Stomach smooth muscle (tissue), 2 donors: Measurements from ENCODE around the gene ZNF155.
A peak's percentile ranks its signal among the peaks of the same experiment; 100 is the strongest.

Experiments used
- H3K27ac ChIP-seq: one replicate; pipeline ENCODE4 v1.7.0; 2013; ENCODE audit warnings: mild to moderate bottlenecking, low read length, inconsistent platforms
- H3K27me3 ChIP-seq, 2 donors: one replicate each; pipeline ENCODE4 v1.7.0; 2013; ENCODE audit warnings: low read length in 2 of 2; ENCODE audit not compliant: insufficient read depth in 2 of 2, control insufficient read depth in 1 of 2
- H3K36me3 ChIP-seq, 2 donors: one replicate each; pipeline ENCODE4 v1.7.0; 2013; ENCODE audit warnings: low read length in 2 of 2; ENCODE audit not compliant: control insufficient read depth in 2 of 2, insufficient read depth in 2 of 2
- H3K4me1 ChIP-seq: one replicate; pipeline ENCODE4 v1.7.0; 2013; ENCODE audit warnings: low read length; ENCODE audit not compliant: control insufficient read depth, insufficient read depth
- H3K4me3 ChIP-seq, 2 donors: one replicate each; pipeline ENCODE4 v1.7.0; 2013; ENCODE audit warnings: low read length in 2 of 2
- H3K9ac ChIP-seq, 2 donors: one replicate each; pipeline ENCODE4 v1.7.0; 2013; ENCODE audit warnings: low read length in 2 of 2, mild to moderate bottlenecking in 1 of 2
- H3K9me3 ChIP-seq, 2 donors: one replicate each; pipeline ENCODE4 v1.7.0; 2013; ENCODE audit warnings: low read length in 2 of 2; ENCODE audit not compliant: control insufficient read depth in 2 of 2
- donor health status: healthy.
- donor health status: Pancreatic carcinoma.

ZNF155 gene

DNA sequence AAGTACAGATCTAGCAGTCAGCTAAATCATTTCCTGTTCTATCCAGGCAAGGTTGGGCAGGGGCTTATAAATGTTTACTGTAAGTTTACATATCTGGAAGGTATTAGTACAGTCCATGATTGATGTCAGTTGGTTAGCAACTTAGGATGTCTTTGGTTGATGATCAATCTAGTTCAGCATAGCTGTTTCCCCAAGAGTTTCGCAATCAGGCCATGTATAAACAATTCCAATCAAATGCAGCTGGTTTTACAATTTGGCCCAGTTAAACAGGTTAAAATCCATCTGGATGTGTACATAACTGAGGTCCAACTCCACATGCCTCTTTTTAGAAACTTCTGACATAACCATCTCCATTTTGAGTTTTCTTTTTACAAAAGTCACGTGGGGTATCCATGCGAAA, 26.1 kb upstream of the ZNF155 start:
- no peak overlapping the region for H3K9ac ChIP-seq
- H3K4me3 ChIP-seq, result no peak overlapping the region
- H3K4me1 ChIP-seq, result no peaks in the 10 kb centered on the region
- H3K27me3 ChIP-seq, result no peaks in the 10 kb centered on the region
- peaks cover 11 to 15% of the 10 kb centered on the region in 2 donors for H3K36me3 ChIP-seq
- no peak overlapping the region for H3K27ac ChIP-seq
- peaks cover 25 to 34% of the 10 kb centered on the region in 2 donors for H3K9me3 ChIP-seq

DNA sequence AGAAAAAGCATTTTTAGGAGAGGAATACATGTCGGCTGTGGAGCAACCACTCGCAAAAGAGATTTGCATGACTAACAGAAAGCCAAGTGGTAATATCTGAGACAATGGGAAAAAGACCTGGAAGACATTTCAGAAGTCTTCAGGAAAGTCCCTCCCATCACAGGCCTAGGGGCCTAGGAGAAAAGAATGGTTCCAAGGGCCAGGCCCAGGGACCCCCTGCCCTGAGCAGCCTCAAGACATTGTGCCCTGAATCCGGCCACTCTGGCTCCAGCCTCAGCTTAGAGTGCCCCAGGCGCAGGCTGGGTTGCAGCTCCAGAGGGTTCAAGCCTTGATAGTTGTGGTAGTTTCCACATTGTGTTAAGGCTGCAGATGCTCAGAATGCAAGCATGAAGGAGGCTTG, 23.6 kb upstream of the ZNF155 start:
- Histone ChIP-seq H3K9me3 (peaks cover 30 to 47% of the 10 kb centered on the region in 2 donors), H3K36me3 (peaks cover 24 to 30% of the 10 kb centered on the region in 2 donors), H3K27me3 (no peaks in the 10 kb centered on the region), H3K9ac (no peak overlapping the region), H3K4me1 (no peaks in the 10 kb centered on the region), H3K4me3 (peak overlapping the region in 1 of 2 donors; percentile 38), H3K27ac (no peak overlapping the region)

DNA sequence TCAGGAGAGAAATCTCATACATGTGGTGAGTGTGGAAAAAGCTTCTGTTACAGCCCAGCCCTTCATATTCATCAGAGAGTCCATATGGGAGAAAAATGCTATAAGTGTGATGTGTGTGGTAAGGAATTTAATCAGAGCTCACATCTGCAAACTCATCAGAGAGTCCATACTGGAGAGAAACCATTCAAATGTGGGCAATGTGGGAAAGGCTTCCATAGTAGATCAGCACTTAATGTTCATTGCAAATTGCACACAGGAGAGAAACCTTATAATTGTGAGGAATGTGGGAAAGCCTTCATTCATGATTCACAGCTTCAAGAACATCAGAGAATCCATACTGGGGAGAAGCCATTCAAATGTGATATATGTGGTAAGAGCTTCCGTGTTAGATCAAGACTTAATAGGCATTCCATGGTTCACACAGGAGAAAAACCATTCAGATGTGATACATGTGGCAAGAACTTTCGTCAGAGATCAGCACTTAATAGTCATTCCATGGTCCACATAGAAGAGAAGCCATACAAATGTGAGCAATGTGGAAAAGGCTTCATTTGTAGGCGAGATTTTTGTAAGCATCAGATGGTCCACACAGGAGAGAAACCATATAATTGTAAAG, 17.8 kb upstream of the ZNF155 start:
- Histone ChIP-seq H3K27ac (no peak overlapping the region), H3K9me3 (peaks cover 58 to 59% of the 10 kb centered on the region in 2 donors), H3K27me3 (no peaks in the 10 kb centered on the region), H3K36me3 (peaks cover 62 to 65% of the 10 kb centered on the region in 2 donors), H3K4me1 (no peaks in the 10 kb centered on the region), H3K4me3 (peak overlapping the region in 1 of 2 donors; percentile 26), H3K9ac (no peak overlapping the region)

DNA sequence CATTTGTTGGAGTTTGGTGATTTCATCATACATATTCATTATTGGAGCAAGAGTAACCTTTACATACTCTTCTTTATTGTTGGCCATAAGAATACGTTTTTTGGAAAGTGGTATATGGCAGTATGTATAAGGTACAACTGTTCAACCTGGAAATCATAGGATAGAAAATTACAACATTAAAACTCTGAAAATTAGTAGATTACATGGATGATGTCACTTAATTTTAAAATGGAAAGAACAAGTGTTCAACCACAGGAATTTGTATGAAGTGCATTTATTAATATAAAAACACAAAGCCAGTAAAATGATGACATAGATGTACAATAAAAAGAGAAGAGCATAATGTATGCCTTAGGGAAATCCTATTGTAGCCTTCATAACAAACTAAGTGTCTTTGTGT, 7.3 kb upstream of the ZNF155 start:
- no peaks in the 10 kb centered on the region for H3K36me3 ChIP-seq
- H3K27ac ChIP-seq, result no peak overlapping the region
- H3K4me1 ChIP-seq, result no peaks in the 10 kb centered on the region
- peaks cover 27 to 38% of the 10 kb centered on the region in 2 donors for H3K9me3 ChIP-seq
- no peak overlapping the region for H3K9ac ChIP-seq
- no peak overlapping the region for H3K4me3 ChIP-seq
- H3K27me3 ChIP-seq, result no peaks in the 10 kb centered on the region

DNA sequence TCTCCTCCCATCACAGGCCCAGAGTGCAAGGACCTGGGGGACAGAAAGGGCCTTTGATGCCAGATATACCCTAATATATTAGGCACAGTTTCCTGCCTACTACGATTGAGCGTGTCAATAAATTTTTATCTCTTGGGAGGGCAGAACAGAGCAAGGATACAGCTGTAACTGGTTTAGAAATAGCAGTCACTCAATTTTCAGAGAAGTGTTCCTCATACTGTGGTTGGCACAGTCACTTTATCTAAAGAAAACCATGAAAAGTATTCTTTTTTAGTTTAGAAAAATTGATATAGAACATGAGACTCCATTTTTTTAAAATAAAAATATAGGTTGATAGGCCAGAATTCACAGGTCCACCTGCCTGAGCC, 460 bp upstream of the ZNF155 start:
- H3K4me1 ChIP-seq, result no peaks in the 10 kb centered on the region
- H3K9ac ChIP-seq, result no peak overlapping the region
- no peaks in the 10 kb centered on the region for H3K27me3 ChIP-seq
- H3K36me3 ChIP-seq, result peaks cover 2 to 4% of the 10 kb centered on the region in 2 donors
- no peak overlapping the region for H3K27ac ChIP-seq
- H3K4me3 ChIP-seq, result peak overlapping the region; percentile 82 to 95
- H3K9me3 ChIP-seq, result peaks cover 10 to 15% of the 10 kb centered on the region in 2 donors

DNA sequence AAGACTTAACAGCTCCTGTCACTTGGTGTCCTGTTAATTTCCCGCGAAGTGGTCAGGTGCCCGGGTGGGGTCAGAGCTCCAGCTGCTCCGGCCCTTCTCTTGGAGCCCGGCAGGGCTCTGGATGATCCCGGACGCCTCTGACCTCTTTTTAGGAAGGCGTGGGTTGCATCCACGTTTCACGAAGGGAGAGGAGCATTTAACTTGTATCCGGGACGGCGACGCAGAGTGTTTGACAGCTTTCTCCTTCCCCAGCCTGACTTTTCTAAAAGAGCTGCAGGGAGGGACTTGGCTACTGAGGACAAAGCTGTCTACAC, 656 bp downstream of the ZNF155 start:
- no peak overlapping the region for H3K27ac ChIP-seq
- H3K9ac ChIP-seq, result peak overlapping the region; percentile 55 to 69
- H3K4me1 ChIP-seq, result no peaks in the 10 kb centered on the region
- peaks cover 6 to 12% of the 10 kb centered on the region in 2 donors for H3K9me3 ChIP-seq
- H3K36me3 ChIP-seq, result peaks cover 10 to 12% of the 10 kb centered on the region in 2 donors
- peak overlapping the region; percentile 82 to 95 for H3K4me3 ChIP-seq
- no peaks in the 10 kb centered on the region for H3K27me3 ChIP-seq

DNA sequence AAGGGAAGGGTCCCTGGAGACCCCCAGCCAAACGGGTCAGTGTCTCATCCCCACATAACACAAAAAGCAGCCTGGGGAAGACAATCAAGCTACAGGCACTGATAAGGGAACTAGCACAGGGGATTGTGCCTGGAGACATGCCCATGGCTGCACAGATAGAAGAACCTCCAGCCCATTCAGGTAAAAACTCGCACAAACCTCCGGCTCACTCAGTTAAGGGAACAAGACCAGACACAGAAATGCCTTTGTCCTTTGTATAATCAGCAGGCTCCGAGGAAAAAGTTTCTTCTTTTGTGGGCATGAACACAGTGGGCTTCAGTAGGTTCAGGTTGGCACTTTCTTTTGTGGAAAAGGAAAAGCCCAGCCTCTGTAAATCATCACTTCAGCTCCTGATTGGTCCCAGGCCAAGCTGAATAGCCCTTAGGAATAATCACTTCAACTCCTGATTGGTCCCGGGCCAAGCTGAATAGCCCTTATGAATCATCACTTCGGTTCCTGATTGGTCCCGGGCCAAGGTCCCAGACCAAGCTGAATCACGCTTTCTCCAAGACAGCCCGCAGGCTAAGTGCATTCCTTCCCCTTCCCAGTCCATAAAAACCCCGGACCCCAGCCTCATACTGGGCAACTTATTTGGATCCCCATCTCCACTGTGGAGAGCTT, 13.8 kb downstream of the ZNF155 start:
- H3K9ac ChIP-seq, result no peak overlapping the region
- H3K4me3 ChIP-seq, result no peak overlapping the region
- H3K27me3 ChIP-seq, result no peaks in the 10 kb centered on the region
- no peak overlapping the region for H3K27ac ChIP-seq
- H3K4me1 ChIP-seq, result peaks cover 6% of the 10 kb centered on the region
- H3K9me3 ChIP-seq, result peaks cover 12 to 13% of the 10 kb centered on the region in 2 donors
- H3K36me3 ChIP-seq, result peaks cover 32 to 36% of the 10 kb centered on the region in 2 donors

DNA sequence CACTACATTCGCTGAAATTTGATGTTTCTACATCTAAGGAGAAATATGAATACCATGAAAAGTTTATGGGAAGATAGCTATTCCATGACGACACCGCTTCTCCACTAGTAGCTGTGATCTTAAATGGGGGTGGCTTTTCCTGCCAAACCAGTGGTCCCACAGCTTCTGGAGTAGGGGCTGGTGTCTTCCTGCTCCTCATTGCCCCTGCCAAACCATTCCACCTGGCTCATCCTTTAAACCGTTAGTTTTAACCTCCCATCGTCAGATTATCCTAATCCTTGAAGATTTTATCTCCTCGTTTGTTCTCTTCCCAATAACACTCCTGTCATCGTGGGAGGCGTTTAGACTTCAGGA, 18.2 kb downstream of the ZNF155 start:
- H3K4me1 ChIP-seq, result peaks cover 14% of the 10 kb centered on the region
- H3K36me3 ChIP-seq, result peaks cover 4 to 7% of the 10 kb centered on the region in 2 donors
- H3K27ac ChIP-seq, result peak overlapping the region; percentile 60
- peak overlapping the region; percentile 86 to 99 for H3K4me3 ChIP-seq
- H3K9me3 ChIP-seq, result peaks cover 2 to 7% of the 10 kb centered on the region in 2 donors
- H3K9ac ChIP-seq, result peak overlapping the region; percentile 56 to 93
- no peaks in the 10 kb centered on the region for H3K27me3 ChIP-seq

DNA sequence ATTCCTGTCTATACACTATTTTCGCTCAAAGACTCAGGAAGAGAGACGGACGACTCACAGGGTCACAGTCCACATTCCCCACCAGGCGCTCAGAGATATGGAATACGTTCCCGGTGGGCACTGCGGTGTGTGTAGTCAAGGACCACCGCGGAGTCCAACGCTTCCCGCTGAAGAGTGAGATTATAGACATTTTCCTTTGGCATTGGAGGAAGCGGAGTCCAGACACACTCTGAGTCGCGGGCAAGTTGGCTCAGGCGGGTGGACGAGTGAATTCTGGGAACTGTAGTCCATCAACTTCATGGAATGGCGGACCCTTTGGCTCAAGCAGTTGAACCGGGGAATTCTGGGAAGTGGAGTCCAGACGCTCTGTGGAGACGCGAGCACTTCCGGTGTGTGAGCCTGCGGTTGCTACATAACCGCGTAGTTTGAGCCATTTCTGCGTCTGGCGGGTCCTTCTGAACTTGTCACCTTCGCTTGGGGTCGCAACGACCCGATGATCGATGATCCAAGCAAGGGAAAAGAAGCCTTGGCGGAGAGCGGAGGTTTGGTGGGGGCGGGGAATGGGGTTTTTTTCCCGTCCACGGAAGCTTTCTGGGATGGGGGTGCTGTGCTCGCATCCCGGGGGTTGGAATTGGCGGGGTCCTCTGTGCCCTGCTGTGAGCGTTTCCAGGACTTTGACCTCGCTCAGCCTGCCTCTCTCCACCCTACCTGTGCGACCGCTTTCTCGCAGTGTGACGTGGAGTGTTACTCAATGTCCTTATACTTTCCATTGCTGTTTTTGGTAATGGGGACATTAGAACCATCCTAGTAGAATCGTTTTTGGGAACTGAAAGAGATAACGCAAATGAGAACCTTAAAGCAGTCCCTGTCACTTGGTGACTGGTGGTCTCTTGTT, 18.8 kb downstream of the ZNF155 start, which contains the start of gene ZNF230:
Gene ZNF230 (plus strand): TSS at position 392 of the 895 bp plus-strand sequence. CDS start 4,122 bp downstream, outside the sequence.
- peak within 1 kb of the TSS; percentile 86 to 99 for H3K4me3 ChIP-seq
- H3K27ac ChIP-seq, result peak within 1 kb of the TSS; percentile 60
- peaks cover 14% of the 10 kb centered on the region for H3K4me1 ChIP-seq
- peaks cover 2 to 6% of the 10 kb centered on the region in 2 donors for H3K9me3 ChIP-seq
- peaks cover 9% of the 10 kb centered on the region in 2 donors for H3K36me3 ChIP-seq
- H3K9ac ChIP-seq, result peak within 1 kb of the TSS; percentile 56 to 93
- no peaks in the 10 kb centered on the region for H3K27me3 ChIP-seq

DNA sequence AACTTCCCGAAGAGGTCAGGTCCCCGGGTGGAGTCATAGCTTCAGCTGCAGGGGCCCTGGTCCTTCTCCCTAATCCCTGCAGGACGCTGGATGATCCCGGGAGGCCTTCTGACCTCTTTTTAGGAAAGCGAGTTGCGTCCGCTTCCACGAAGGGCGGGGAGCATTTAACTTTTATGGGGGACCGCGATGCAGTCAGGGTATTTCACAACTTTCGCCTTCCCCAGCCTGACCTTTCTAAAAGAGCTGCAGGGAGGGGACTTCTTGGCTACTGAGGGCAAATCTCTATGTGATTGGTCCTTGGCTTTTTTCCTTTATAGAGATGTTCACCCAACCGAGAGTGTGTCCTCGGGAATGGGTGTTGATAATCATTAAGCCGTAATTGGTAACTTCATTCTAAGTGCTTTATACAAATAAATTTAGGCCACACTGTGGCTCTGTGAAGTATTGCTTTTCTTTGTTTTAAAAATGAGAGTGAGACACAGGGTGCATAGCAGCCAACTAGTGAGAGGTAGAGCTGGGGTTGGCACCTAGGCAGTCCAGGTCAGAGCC, 19.5 kb downstream of the ZNF155 start:
- H3K36me3 ChIP-seq, result peaks cover 15 to 16% of the 10 kb centered on the region in 2 donors
- peaks cover 14% of the 10 kb centered on the region for H3K4me1 ChIP-seq
- H3K9me3 ChIP-seq, result peaks cover 6 to 7% of the 10 kb centered on the region in 2 donors
- H3K27ac ChIP-seq, result peak overlapping the region; percentile 60
- peak overlapping the region; percentile 86 to 99 for H3K4me3 ChIP-seq
- no peaks in the 10 kb centered on the region for H3K27me3 ChIP-seq
- H3K9ac ChIP-seq, result peak overlapping the region; percentile 56 to 93
